GM19239 (cell line): ENCODE measurements around the gene BMP2.

Experiments used
- DNase-seq: peaks from one replicate; pipeline ENCODE4 v3.0.0; 2011; ENCODE audit warnings: low spot score; ENCODE audit not compliant: insufficient read length
- FAIRE-seq: peaks from 2 replicates; lab custom pipeline; 2011; peaks lifted over from hg19 to GRCh38; lab: Jason Lieb, UNC

The BMP2 gene

DNA sequence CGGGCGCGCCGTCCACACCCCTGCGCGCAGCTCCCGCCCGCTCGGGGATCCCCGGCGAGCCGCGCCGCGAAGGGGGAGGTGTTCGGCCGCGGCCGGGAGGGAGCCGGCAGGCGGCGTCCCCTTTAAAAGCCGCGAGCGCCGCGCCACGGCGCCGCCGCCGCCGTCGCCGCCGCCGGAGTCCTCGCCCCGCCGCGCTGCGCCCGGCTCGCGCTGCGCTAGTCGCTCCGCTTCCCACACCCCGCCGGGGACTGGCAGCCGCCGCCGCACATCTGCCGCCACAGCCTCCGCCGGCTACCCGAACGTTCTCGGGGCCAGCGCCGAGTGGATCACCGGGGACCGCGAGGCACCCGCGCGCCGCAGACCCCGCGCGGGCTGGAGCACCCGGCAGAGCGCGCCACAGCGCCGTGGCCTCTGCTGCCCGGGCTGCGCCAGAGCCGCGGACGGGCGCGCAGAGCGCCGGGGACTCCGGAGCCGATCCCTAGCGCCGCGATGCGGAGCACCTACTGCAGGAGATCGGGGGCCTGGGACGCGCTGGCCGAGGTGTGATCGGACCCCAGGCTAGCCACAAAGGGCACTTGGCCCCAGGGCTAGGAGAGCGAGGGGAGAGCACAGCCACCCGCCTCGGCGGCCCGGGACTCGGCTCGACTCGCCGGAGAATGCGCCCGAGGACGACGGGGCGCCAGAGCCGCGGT is at the start of gene BMP2:
BMP2 (plus strand) TSS at position 151 of the 692 bp plus-strand sequence. CDS start 2,441 bp downstream, outside the sequence.
- DNase-seq (peak; percentile 65), FAIRE-seq (no peak)

DNA sequence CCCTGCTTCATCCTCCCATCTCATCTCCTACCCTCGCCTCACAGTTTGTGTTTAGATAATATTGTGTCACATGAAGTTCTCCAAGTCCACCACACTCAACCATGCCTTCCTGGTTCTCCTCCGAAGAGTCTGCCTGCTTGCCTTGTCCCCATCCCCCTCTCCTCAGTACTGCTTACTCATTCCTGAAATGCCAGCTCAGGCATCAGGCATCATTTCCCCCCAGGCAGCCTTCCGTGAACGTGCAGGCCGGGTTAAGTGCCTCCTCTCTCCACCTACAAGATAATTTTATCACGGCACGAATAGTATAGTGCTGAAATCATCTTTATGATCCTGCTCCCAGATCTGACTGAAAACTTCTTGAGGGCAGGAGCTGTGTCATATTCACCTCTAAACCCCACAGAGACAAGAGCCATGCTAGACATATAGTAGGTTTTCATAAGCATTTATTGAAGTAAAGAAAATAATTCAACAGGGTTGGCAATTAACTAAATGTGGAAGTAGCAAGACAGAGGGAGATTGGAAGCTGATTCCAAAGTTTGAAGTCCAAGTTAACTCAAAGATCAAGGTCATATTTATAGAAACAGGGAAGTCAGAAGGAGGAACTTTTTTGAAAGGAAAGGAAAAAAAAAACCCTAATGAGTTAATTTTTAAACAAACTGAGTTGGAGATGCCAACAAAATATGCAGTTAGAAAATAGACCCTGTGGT is 48.7 kb upstream of the BMP2 start:
- DNase-seq (no peak), FAIRE-seq (peak; percentile 26)

DNA sequence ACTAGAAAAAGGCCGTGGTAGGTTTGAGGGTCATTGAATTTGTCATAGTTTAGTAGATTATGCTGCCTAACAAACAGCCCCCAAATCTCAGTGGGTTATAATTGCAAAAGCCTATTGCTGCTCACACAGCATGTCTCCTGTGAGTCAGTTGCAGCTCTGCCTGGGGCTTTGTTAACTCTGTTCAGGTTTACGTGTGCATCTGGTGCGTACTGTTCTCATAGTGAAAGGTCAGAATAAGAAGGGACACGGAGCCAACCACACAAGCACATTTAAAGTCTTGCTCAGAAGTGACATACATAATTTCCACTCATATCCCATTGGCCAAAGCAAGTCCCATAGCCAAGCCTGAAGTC is 48.1 kb upstream of the BMP2 start:
- FAIRE-seq, result no peak
- DNase-seq, result no peak

DNA sequence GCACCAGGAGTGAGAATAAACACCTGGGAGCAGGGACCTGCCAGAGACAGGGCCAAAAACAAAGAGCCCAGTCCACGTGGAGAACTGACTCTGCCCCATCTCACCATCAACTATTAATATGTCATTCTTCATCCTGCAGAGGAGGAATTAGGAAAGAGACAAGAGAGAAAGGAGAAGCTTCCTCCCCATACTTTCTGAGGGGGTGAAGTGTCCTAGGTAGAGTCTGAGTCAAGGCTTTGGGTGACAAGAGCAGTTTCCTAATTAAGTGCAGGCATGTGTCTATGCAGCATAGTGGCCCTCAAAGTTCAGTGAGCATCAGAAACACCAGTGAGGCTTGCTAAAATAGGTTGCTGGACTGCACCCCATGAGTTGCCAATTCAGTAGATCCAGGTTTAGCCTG is 40.7 kb upstream of the BMP2 start:
- DNase-seq (no peak), FAIRE-seq (no peak)

DNA sequence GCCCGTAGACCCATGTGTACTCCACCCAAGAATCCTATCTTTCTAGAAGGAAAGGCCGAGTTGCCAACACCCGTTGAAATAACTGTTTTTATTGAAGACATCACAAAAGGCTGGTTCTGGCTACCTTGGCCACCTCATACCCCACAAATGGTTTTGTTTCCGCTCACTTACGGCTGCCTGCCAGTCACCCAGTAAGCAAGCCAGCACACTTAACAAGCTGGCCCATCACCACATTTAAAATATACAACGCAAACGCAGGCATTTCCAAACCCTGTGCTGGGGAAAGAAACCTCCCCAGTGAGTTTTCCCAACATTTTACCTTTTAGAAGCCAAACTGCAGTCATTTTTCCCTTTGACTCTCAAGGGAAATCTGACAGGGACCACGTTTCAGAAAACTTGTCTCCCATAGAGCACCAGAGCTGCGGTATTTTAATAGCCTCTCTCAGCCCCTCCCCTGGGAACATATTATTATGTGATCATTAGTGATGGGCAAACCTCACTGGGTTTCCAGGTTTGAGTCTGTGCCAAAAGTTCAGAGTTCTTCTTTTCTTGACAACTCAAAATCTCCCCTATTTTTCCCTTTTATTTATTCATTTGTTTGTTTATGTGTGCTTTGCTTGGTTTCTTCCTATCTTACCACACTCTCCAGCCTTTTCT is 36.7 kb upstream of the BMP2 start:
- DNase-seq (no peak), FAIRE-seq (no peak)

DNA sequence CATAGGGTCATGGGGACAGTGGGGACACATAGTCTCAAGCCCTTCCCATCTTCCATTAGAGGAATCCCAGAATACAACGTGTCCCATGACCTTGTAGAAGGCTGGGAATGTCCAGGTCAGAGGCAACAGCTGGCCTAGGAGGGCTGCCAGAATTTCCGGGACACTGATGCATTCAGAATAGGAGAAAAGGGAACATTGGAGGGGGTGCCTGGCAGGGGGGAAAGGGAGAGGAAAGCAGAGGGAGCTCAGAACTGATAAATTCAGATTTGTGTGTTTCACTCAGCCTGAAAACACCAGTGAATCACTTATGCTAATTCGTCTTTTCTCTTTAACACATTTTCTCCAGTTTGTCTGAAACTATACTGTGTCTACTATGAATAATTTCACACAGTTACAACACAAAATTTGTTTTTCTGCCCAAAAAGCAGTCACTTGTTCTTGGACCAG is 35.5 kb upstream of the BMP2 start:
- FAIRE-seq (no peak), DNase-seq (no peak)

DNA sequence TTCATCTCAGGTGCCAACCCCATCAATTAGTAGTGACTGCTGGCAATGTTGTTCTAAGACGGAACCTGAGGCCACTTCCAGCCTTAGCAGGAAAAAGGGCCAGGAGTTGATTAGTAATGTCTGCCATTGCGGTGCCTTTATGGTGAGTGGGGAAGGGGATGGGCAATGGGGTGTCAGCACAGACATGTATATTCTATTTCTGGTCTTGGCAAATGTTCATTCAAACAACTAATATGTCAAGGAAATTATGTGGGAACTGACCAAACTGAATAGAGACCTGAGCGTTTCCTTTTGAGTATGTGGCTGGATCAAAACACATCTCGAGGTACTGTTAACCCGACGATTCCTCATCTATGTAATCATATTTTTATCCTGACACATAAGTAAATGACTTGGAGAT is 34.6 kb upstream of the BMP2 start:
- FAIRE-seq (no peak), DNase-seq (no peak)

DNA sequence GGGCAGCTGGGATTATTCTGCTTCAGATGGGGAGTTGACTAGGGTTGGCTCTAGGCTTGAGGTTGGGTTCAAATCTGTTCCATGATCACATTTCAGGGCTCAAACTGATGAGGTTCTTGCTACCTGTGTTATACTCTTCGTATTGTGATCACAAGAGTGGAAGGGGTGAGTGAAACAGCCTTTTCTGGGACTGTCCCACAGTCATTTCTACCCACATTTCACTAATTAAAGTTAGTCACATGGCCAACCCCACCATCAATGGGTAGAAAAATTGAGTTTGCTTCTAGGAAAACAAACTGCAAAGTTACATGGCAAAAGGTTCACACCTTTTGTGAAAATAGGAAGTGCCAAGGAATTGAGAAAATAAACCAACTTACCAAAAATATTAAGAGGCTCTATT is 33.5 kb upstream of the BMP2 start:
- DNase-seq (no peak), FAIRE-seq (no peak)

DNA sequence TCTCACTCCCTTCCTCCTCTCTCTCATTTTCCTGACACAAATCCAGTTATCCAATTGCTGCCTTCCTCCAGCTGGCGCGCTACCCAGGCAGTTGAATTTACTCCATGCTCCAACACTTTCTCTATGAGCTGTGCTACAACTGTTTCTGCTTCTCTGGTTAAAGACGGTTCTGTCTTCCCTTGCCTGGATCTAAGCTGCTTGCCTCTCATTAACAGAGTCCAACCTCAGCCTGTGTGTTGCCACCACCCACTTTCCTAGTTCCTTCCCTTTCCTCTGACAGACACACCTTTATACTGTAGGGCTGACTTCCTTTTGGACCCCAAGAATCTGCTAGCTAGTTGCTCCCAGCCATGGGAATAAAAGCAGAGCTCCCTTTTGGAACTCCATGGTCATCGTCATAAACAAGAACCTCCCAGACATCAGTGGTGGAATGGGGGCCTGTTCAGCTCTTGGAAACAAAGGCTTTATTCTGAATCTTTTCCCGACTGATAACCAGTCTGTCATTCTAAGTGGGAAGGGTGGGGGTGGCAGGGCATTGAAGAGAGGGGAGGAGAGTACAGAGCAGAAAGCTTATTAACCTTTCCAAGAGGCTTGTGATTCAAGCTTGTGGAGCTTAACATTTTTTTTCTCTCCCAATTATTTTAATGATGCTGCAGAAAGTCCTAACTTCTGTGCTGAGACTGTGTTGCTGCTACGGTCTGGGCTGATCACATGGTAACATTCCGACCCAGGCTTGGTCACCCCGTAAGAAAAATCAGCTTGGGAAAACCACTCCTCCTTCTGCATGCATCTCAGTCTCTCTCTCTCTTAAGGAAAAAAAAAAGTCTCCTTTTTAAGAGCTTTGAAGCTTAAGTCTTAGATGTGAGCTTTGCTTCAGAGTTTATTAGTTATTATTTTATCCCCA is 31.3 kb upstream of the BMP2 start:
- FAIRE-seq (no peak), DNase-seq (no peak)

DNA sequence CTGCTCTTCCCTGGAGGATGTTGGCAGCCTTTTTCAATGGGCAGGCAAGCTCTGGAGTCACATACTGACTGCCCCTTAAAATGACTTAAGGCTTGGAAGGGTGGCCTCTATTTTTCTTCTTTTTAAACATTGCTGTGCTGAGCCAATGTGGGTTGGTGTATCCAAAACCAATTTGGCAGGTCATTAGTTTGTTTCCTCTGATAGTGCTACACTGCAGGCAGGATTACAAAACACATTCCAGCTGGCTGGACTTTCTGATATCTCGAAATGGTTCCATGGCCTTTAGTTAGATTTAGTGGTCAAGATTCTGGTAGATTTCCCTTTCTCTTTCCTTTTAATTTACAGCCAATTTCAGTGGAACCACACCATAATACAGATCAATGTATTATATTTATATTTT is 28.1 kb upstream of the BMP2 start:
- FAIRE-seq (no peak), DNase-seq (no peak)

DNA sequence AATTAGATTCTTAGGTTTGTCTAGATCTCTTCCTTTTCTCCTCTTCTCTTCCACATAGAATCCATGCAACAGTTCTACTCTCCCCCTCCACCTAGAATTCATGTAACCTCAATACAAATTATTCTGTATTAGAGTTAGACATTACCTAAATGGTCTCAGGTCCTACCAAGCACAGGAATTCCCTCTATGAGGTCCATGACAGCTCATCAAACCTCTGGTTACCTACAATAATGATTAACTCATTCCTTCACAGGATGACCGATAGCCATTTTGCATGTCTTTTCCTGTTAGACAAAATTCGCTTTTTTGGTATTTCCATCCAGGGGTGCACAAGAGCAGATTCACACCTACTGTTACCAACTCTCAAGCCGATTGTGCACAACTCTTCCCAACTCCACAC is 27.4 kb upstream of the BMP2 start:
- no peak for FAIRE-seq
- no peak for DNase-seq

DNA sequence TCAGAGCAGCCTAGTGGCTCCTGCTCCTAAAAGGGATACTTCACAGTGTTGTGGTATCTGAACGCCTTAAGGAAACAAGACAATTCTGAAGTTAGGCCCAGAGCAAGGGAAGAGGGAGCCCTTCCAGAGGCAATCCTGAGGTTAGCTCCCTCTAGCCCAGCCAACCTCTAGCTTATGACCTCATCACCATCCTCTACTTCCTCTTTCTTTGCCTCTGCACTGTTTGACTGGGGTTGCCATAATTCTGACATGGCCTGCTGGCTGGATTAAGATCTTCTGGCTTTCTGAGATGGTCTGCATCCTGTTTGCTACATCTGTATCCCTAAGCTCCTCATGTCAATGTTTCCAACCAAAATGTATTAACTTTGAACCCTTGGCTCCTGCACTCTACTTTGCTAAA is 23.3 kb upstream of the BMP2 start:
- FAIRE-seq (no peak), DNase-seq (no peak)

DNA sequence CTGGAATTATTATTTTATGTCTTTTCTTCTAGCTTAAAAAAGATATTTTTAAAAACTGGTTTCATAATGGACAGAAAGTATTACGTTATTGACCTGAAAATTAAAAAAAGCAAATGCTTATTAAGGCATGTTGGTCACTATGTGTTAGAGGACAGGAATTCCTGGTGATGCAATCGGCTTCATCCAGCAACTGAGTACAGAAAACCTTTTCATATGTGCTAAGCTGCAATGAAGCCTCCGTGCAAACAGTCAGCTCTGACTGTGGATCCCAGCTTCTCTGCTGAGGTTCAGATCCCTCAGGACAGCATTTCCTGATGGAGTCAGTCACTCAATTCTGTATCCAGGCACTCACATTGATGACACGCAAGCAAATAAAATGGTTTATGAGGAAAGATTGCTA is 22.7 kb upstream of the BMP2 start:
- DNase-seq, result no peak
- FAIRE-seq, result no peak

DNA sequence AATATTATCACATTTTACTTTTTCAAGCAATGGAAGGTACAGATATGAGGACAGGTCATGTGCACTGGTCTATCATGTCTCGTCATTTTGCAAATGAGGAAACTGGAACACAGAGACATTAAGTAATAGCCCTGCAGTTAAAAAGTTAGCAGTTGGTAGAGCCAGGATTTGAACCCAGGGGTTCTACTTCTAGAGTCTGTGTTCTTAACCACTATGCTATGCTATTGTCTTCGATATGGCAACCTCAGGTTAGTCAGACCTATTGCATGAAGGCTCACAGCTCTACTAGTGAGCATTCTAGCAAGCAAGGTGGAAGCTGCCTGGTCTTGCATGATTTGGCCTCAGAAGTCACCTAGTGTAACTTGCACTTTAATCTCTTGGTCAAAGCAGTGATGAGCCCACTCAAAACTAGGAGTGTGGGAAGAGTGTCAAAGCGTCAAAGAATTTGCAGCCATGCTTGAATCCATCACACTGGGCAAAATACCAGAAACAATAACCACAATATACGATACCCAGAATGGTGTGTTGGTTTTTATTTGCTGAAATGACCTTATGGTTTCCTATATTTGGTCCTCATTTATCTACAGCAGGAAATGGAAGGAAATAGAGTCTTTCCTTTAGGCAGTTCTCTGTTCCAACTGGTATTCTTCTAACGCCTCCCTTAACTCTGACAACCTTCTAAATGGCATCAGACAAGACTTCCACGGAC is 20.4 kb upstream of the BMP2 start:
- DNase-seq (no peak), FAIRE-seq (no peak)

DNA sequence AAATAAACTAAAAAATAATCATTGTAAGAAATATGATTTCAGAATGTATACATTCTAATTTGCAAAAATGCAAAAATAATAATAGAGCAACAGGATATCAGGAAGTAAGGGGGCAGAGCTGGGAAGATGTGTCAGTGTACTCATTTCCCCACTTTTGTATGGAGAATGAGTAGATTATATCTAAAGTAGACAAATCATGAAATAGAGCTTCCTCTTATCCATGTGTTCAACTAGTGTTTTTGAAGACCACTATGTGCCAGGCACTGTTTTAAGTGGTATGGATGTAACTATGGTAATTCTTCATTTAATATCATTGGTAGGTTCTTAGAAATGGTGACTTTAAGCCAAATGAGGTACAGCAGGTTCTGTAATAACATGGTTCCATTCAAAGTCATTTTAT is 17.0 kb upstream of the BMP2 start:
- FAIRE-seq (no peak), DNase-seq (no peak)

DNA sequence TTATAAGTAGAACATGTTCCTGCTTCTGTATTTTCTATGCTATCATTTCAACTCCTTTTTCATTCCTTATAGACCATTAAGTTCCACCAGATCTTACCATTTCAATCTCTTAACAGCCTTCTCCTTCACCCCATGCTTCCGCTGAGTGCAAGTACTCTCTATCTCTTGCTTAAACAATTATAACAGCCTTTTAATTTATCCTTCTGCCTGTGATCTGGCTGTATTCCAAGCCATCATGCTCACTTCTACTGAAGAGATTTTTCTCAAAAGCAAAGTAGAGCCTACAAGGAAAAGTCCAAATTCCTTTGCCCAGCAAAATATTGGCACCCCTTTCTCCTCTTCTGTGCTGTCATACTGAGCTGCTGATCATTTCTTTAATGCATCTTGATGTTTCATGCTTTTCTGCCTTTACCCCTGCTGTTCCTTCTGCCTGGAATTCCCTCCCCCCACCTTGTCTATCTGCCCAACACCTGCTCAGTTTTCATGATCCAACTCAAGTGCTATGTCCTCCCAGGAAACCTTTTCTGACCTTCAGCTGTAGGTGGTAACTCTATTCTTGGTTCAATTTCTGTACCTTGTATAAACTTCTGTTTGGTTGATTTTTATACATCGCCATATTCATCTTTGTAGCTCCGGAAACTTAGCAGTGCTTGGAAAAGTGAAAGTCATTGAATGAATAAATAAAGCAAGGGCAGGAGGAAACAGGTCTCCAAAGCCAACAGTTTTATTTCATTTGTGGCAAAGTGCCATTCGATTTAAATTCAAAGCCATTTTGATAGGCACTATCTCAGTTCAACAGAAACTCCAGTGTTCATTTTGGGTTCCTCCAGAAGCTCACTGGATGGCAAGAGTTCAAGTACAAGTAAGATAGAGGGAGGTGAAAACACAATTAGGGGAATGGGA is 10.5 kb upstream of the BMP2 start:
- DNase-seq (no peak), FAIRE-seq (no peak)

DNA sequence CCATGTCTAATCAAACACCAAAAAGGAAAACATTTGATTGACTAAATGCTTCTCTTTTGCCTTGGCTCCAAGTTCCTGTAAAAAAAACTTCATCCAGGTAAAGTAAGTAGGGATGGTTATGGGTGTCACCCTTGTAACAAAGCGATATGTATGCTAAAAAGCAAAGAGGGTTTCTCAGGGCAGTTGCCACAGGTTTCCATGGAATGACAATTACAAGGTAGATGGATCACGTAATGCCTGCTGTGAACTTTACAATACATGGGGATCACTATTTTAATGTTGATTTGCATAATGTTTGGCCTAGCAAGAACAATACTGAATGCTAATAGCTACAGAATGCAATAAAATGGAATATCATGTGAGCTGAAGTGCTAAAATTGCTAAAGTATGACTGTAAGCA is 2.9 kb upstream of the BMP2 start:
- FAIRE-seq, result no peak
- no peak for DNase-seq

DNA sequence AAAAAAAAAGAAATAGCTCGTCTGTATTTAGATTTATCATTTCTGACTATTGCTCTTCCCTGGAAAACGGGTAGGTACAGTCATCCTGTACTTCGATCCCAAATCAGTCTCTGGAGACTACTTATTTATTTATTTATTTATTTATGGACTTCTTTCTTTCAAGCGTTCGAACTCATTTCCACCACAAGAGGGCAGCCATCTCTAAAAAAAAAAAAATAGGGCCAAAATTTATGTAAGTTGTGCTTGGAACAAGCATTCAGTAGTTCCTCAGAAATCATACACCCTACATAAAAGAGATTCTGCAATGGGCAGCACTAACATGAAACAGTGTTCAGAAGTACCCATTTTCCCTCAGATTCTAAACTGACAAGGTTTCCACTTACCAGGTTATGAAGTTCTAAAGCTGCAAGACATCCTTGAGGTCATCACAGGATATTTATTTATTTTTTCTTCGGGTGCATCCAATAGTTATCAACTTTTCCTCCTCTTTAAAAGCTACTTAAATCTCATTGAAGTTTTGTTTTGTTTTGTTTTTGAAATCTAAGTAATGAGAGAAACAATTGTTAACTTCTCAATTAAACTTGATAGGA is 1.9 kb upstream of the BMP2 start:
- DNase-seq, result no peak
- FAIRE-seq, result no peak

DNA sequence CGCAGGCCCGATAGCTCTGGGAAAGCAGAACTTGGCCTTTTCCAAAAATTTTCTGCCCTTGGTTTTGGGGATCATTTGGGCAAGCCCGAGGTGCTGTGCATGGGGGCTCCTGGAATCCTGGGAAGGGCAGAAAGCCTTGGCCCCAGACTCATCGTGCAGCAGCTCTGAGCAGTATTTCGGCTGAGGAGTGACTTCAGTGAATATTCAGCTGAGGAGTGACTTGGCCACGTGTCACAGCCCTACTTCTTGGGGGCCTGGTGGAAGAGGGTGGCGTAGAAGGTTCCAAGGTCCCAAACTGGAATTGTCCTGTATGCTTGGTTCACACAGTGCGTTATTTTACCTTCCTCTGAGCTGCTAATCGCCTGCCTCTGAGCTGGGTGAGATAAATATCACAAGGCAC is 1.1 kb upstream of the BMP2 start:
- FAIRE-seq, result no peak
- DNase-seq, result no peak
